ENCODE data around the gene DNM3. TPM values are rescaled to one million over a fixed set of nuclear protein-coding genes. Genes with fewer than 3 reads are reported as not detected.

DNM3 gene
- total RNA-seq, 1 experiment from 2014 or later, result 2.7 TPM

- Histone ChIP-seq H4K20me1 (ENCODE audit: control insufficient read depth, insufficient read depth, insufficient read length) (no peaks in the 10 kb centered on the region), H3K4me1 (ENCODE audit: insufficient read depth, low read length) (peaks cover 5% of the 10 kb centered on the region; the same call in 1 of the 2 replicates), H3K14ac (ENCODE audit: insufficient read depth, low read length) (no peak overlapping the region), H3K9ac (ENCODE audit: extremely low read depth, insufficient read length, low read length) (no peak overlapping the region), H3K56ac (ENCODE audit: insufficient read length, low read depth, low read length) (no peak overlapping the region), H3K27me3 (ENCODE audit: insufficient read depth, low read length) (no peaks in the 10 kb centered on the region), H3T11ph (ENCODE audit: low read length) (no peak overlapping the region), H3K79me1 (ENCODE audit: insufficient read depth, low read depth, low read length, poor library complexity, severe bottlenecking) (no peaks in the 10 kb centered on the region), H2BK15ac (ENCODE audit: low read depth, low read length) (no peak overlapping the region), H2AK5ac (ENCODE audit: insufficient read length, low read length) (no peak overlapping the region), H4K8ac (replicated peaks; ENCODE audit: insufficient read length, low read depth, low read length) (no peak overlapping the region), H2AFZ (ENCODE audit: low read length) (no peak overlapping the region), H3K23me2 (ENCODE audit: insufficient read length, low read depth, low read length, poor library complexity, severe bottlenecking) (no peaks in the 10 kb centered on the region), H3K9me3 (ENCODE audit: control insufficient read depth, low read depth, low read length) (no peaks in the 10 kb centered on the region), H2BK120ac (ENCODE audit: low read depth, low read length, poor library complexity, severe bottlenecking) (no peak overlapping the region), H2BK12ac (ENCODE audit: insufficient read length, low read depth, low read length) (no peak overlapping the region), H3K27ac (ENCODE audit: insufficient read length, low read depth, low read length) (no peak overlapping the region), H3K4me2 (ENCODE audit: insufficient read depth, insufficient read length, low read length) (no peak overlapping the region), H4K5ac (ENCODE audit: insufficient read length, low read depth, low read length) (no peak overlapping the region), H4K91ac (ENCODE audit: insufficient read length, low read depth, low read length) (no peak overlapping the region), H3K23ac (ENCODE audit: insufficient read length, low read depth, low read length) (no peak overlapping the region), H2BK5ac (ENCODE audit: insufficient read length, low read length) (no peak overlapping the region), H2BK20ac (ENCODE audit: low read depth, low read length, poor library complexity, severe bottlenecking) (no peak overlapping the region), H3K4ac (ENCODE audit: low read depth, low read length) (no peak overlapping the region), H3K18ac (ENCODE audit: insufficient read length, low read depth, low read length) (no peak overlapping the region), H3K79me2 (ENCODE audit: insufficient read depth, low read length) (no peaks in the 10 kb centered on the region)
- H3K36me3 Mint-ChIP-seq (ENCODE audit: insufficient read depth in 1 of 3, low read depth in 3 of 3), result no peaks in the 10 kb centered on the region
- no peak overlapping the region for H3K4me3 Mint-ChIP-seq
- peaks cover 8 to 14% of the 10 kb centered on the region in 2 experiments; a peak in 3 of 4 replicates for H3K4me1 Mint-ChIP-seq
- H3K27me3 Mint-ChIP-seq (ENCODE audit: low read depth), result no peaks in the 10 kb centered on the region
- DNase-seq, result no peak
- no peak overlapping the region for H3K27ac Mint-ChIP-seq
- no peaks in the 10 kb centered on the region for H3K9me3 Mint-ChIP-seq
- no peak for TF ChIP-seq CTCF (conservative IDR thresholded peaks at IDR 0.05)
- no CpG with 5 or more reads among the region's 3 CpGs for WGBS (ENCODE audit: extremely low coverage, insufficient read length, low lambda C conversion rate)
These were observed 75.0 kb downstream of the DNM3 start for GRCh38 chr1:171916315-171916771.
